PC-9 (cell line): ENCODE data around the gene GFRA1. TPM values are rescaled to one million over a fixed set of nuclear protein-coding genes. Genes with fewer than 3 reads are reported as not detected.

Experiments
- BruUV-seq: library from RNA; stranded (reverse); fragments of 400-500 nt; replicated peaks from 2 replicates; lab custom pipeline; 2021; lab: Mats Ljungman, UMichigan
- CTCF ChIA-PET: fragments of 300-600 bp; sonication (Branson Sonifier 250); formaldehyde crosslinking; loops from one replicate; lab custom pipeline; 2022; ENCODE audit warnings: antibody characterized with exemption; lab: Charles Lee
- POLR2A ChIA-PET: fragments of 300-600 bp; sonication (Branson Sonifier 250); formaldehyde crosslinking; loops from one replicate; lab custom pipeline; 2022; ENCODE audit warnings: antibody characterized with exemption; ENCODE audit not compliant: unreplicated experiment; lab: Charles Lee
- DNase-seq, 2 experiments: peaks; one replicate each; pipeline versions ENCODE4 v3.0.0 to v3.0.0-alpha.2; 2015 to 2022; ENCODE audit warnings: mixed read lengths in 1 of 2
- H2AFZ ChIP-seq: fragments of 200-600 bp; sonication (generic); 2 replicates; pipeline ENCODE4 v1.8.1; 2017; ENCODE audit warnings: antibody characterized with exemption
- H3F3A ChIP-seq: fragments of 200-600 bp; sonication (generic); 2 replicates; pipeline ENCODE4 v1.8.1; 2017; ENCODE audit warnings: antibody characterized with exemption, mild to moderate bottlenecking, low read depth; ENCODE audit not compliant: insufficient read depth
- H3K27ac ChIP-seq: fragments of 200-600 bp; sonication (generic); 2 replicates; pipeline ENCODE4 v1.6.1; 2016; ENCODE audit warnings: mixed run types
- H3K27me3 ChIP-seq: fragments of 200-600 bp; sonication (generic); 2 replicates; pipeline ENCODE4 v1.6.1; 2016; ENCODE audit warnings: low read depth, mixed run types; ENCODE audit not compliant: insufficient read depth
- H3K36me3 ChIP-seq: fragments of 200-600 bp; sonication (generic); 2 replicates; pipeline ENCODE4 v1.6.1; 2016; ENCODE audit warnings: low read depth, mixed run types
- H3K4me1 ChIP-seq: fragments of 200-600 bp; sonication (generic); replicated peaks from 2 replicates; pipeline ENCODE4 v1.6.1; 2016; ENCODE audit warnings: mixed run types; ENCODE audit not compliant: insufficient read depth
- H3K4me2 ChIP-seq: fragments of 200-600 bp; sonication (generic); 2 replicates; pipeline ENCODE4 v1.6.1; 2017; ENCODE audit warnings: mixed run types
- H3K4me3 ChIP-seq: fragments of 200-600 bp; sonication (generic); 2 replicates; pipeline ENCODE4 v1.6.1; 2016; ENCODE audit warnings: mixed run types
- H3K79me2 ChIP-seq: fragments of 200-600 bp; sonication (generic); 2 replicates; pipeline ENCODE4 v1.6.1; 2017; ENCODE audit warnings: low read depth, mixed run types
- H3K9me2 ChIP-seq: fragments of 200-600 bp; sonication (generic); 2 replicates; pipeline ENCODE4 v1.8.1; 2017; ENCODE audit warnings: mild to moderate bottlenecking; ENCODE audit not compliant: insufficient read depth
- H3K9me3 ChIP-seq: fragments of 200-600 bp; sonication (generic); 2 replicates; pipeline ENCODE4 v1.8.1; 2016; ENCODE audit warnings: low read depth; ENCODE audit not compliant: insufficient read depth
- H4K20me1 ChIP-seq: fragments of 200-600 bp; sonication (generic); 2 replicates; pipeline ENCODE4 v1.8.1; 2017; ENCODE audit not compliant: insufficient read depth
- CTCF ChIP-seq: fragments of 200-600 bp; sonication (generic); conservative IDR thresholded peaks from 2 replicates; pipeline ENCODE4 v1.6.1; 2017; ENCODE audit warnings: mixed run types, antibody characterized with exemption, mild to moderate bottlenecking, moderate library complexity
- EZH2 ChIP-seq: fragments of 200-600 bp; sonication (generic); IDR thresholded peaks from 2 replicates; pipeline ENCODE4 v1.8.0; 2017; ENCODE audit warnings: antibody characterized with exemption, low read depth
- intact Hi-C: fragments of 100-400 bp; cut with micrococcal nuclease; formaldehyde crosslinking; loops from one replicate; pipeline ENCODE4 v1.10.0; 2022; ENCODE audit not compliant: unreplicated experiment
- total RNA-seq: library from RNA; stranded (reverse); gene quantifications from 2 replicates; pipeline ENCODE4 v1.2.3, GENCODE V29; 2021

Gene GFRA1
- total RNA-seq, 1 experiment from 2014 or later = 0.11 TPM

DNA sequence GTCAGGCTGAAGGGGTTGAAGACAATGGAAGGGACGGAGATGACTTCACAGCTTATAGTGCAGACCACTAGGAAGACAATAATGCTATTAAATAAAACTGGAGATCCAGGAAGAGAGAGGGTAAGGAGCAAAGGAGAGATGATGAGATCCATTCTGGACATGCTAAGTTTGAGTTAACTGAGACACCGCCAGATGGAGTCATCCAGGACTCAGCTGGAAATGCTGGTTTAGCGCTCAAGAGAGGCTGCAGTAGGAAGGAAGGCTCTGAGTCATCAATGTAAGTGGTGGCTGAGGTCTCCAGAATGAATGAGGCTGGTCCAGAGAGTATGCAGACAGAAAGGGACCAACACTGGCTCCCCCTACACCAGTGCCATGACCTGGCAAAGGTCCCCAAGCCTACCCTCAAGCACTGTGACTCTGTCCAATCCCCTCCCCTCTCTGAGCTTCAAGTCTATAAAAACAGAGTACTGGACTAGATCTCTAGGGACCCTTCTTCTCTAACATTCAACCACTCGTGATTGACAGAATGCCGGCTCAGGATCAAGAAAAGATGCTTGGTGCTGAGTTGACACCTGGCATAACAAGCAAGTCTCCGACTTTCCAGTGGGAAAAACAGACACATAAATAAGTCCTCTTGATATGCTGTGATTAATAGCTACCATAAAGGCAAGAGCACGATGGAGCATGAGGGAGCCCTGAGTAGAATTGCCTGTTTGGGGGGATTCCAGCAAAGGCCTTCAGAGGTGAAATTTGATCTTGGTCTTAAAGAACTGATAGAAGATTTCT lies 8.9 kb downstream of the GFRA1 start:
- Histone ChIP-seq H3F3A (no peaks in the 10 kb centered on the region), H3K4me3 (no peak overlapping the region), H3K9me3 (no peaks in the 10 kb centered on the region), H3K4me1 (no peaks in the 10 kb centered on the region), H2AFZ (no peak overlapping the region), H3K79me2 (no peaks in the 10 kb centered on the region), H3K27me3 (no peaks in the 10 kb centered on the region), H3K36me3 (no peaks in the 10 kb centered on the region), H3K27ac (no peak overlapping the region), H3K9me2 (no peaks in the 10 kb centered on the region), H3K4me2 (no peak overlapping the region), H4K20me1 (no peaks in the 10 kb centered on the region)
- POLR2A ChIA-PET = no interaction called here
- intact Hi-C loops = no loop called here
- TF ChIP-seq CTCF (no peak), EZH2 (no peak)
- no TSS peak for BruUV-seq
- DNase-seq = no peak
- CTCF ChIA-PET = no interaction called here

GRCh38 chr10:116262678-116263077 lies 10.3 kb downstream of the GFRA1 start:
- no peak for DNase-seq
- TF ChIP-seq CTCF (no peak), EZH2 (no peak)
- no peaks in the 10 kb centered on the region for H4K20me1 ChIP-seq
- ChIA-PET POLR2A (no interaction called here), CTCF (no interaction called here)
- BruUV-seq = no TSS peak
- H2AFZ ChIP-seq = no peak overlapping the region
- H3K79me2 ChIP-seq = no peaks in the 10 kb centered on the region
- H3K27ac ChIP-seq = no peak overlapping the region
- H3K4me1 ChIP-seq = no peaks in the 10 kb centered on the region
- no peaks in the 10 kb centered on the region for H3K9me2 ChIP-seq
- no peak overlapping the region for H3K4me3 ChIP-seq
- no peaks in the 10 kb centered on the region for H3F3A ChIP-seq
- intact Hi-C loops = no loop called here
- no peaks in the 10 kb centered on the region for H3K36me3 ChIP-seq
- no peaks in the 10 kb centered on the region for H3K27me3 ChIP-seq
- no peaks in the 10 kb centered on the region for H3K9me3 ChIP-seq
- no peak overlapping the region for H3K4me2 ChIP-seq

DNA sequence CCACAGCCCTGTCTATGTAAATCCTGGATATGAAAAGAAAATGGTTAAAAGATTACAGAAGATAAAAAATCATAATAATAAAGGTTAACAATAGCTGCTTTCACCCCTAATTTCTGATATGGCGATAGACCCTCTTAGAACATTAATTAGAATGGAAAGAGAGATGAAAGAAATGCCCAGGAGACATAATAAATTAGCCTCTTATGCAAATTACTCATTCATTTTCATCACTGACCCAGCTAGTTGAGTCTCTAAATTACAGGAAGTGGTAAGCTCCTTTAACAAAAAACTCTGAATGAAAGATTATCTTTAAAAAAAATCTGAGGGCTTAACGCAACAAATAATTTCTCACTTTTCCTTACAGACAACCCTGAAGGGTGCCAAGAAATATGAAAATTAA lies 12.4 kb downstream of the GFRA1 start:
- no peaks in the 10 kb centered on the region for H3K9me2 ChIP-seq
- H3K27ac ChIP-seq = no peak overlapping the region
- H3K36me3 ChIP-seq = no peaks in the 10 kb centered on the region
- H3K4me3 ChIP-seq = no peak overlapping the region
- no peaks in the 10 kb centered on the region for H4K20me1 ChIP-seq
- no peak overlapping the region for H3K4me2 ChIP-seq
- no peaks in the 10 kb centered on the region for H3F3A ChIP-seq
- CTCF ChIA-PET = no interaction called here
- intact Hi-C loops = no loop called here
- POLR2A ChIA-PET = no interaction called here
- no peaks in the 10 kb centered on the region for H3K4me1 ChIP-seq
- no peaks in the 10 kb centered on the region for H3K27me3 ChIP-seq
- TF ChIP-seq CTCF (no peak), EZH2 (no peak)
- no peak overlapping the region for H2AFZ ChIP-seq
- no peaks in the 10 kb centered on the region for H3K79me2 ChIP-seq
- no peaks in the 10 kb centered on the region for H3K9me3 ChIP-seq
- no TSS peak for BruUV-seq
- no peak for DNase-seq
